A549 (cell line): ENCODE measurements around the gene ANKRD6. TPM values are rescaled to one million over a fixed set of nuclear protein-coding genes. Genes with fewer than 3 reads are reported as not detected.
A peak's percentile ranks its signal among the peaks of the same experiment; 100 is the strongest.

ENCODE experiments used
- ATAC-seq, 2 experiments: fragments of 200-7000 bp in 1 of 2; fragments of >200 bp in 1 of 2; cut with Nextera tagmentation in 1 of 2; cut with Tn5 transposase in 1 of 2; 3 replicates each; pipeline versions ENCODE4 v1.8.0 to v1.9.1; 2018 to 2020; ENCODE audit warnings: mild to moderate bottlenecking in 1 of 2, moderate library complexity in 1 of 2
- CTCF ChIA-PET: fragments of 300-600 bp; sonication (Branson Sonifier 250); formaldehyde crosslinking; extraction: SDS; loops from one replicate; lab custom pipeline; 2021; ENCODE audit warnings: antibody characterized with exemption, inconsistent platforms; lab: Yijun Ruan, JAX
- POLR2A ChIA-PET: fragments of 350-600 bp; formaldehyde crosslinking; extraction: SDS; loops from one replicate; lab custom pipeline; 2021; ENCODE audit warnings: antibody characterized with exemption, inconsistent platforms; lab: Yijun Ruan, JAX
- DNase-seq, 2 experiments: peaks; one replicate each; pipeline versions ENCODE4 v3.0.0 to v3.0.0-alpha.2; 2011 to 2016; ENCODE audit warnings: low read depth in 1 of 2, low spot score in 1 of 2
- FAIRE-seq: peaks from 2 replicates; lab custom pipeline; 2011; peaks lifted over from hg19 to GRCh38; lab: Jason Lieb, UNC
- H3K27ac ChIP-seq, 2 experiments: fragments of >200 bp; sonication (Bioruptor Twin); formaldehyde crosslinking; 3 replicates each; pipeline ENCODE4 v1.5.1; 2016 to 2017
- H3K4me1 ChIP-seq: fragments of >200 bp; sonication (Bioruptor Twin); formaldehyde crosslinking; 3 replicates; pipeline ENCODE4 v1.6.1; 2016
- H3K4me2 ChIP-seq: fragments of >200 bp; sonication (Bioruptor Twin); formaldehyde crosslinking; 3 replicates; pipeline ENCODE4 v1.6.1; 2016
- H3K4me3 ChIP-seq: fragments of >200 bp; sonication (Bioruptor Twin); formaldehyde crosslinking; 3 replicates; pipeline ENCODE4 v1.5.1; 2016
- H3K9me3 ChIP-seq: fragments of >200 bp; sonication (Bioruptor Twin); formaldehyde crosslinking; 3 replicates; pipeline ENCODE4 v1.6.1; 2016
- ATOH8 ChIP-seq: fragments of 250-450 bp; sonication (Bioruptor Pico); IDR thresholded peaks from 2 replicates; pipeline ENCODE4 v1.5.0; 2020; ENCODE audit warnings: low read depth, mild to moderate bottlenecking, moderate library complexity
- BCL3 ChIP-seq: fragments of >200 bp; sonication (Bioruptor Twin); formaldehyde crosslinking; IDR thresholded peaks from 3 replicates; pipeline ENCODE4 v1.6.1; 2016
- BHLHE40 ChIP-seq: IDR thresholded peaks from 2 replicates; pipeline ENCODE4 v1.6.1; 2012; ENCODE audit warnings: low read depth, low read length, inconsistent platforms
- CHD2 ChIP-seq: fragments of 150-350 bp; IDR thresholded peaks from 2 replicates; pipeline ENCODE4 v1.6.1; 2014; ENCODE audit warnings: low read length; ENCODE audit not compliant: partially characterized antibody
- E2F6 ChIP-seq: IDR thresholded peaks from 2 replicates; pipeline ENCODE4 v1.6.1; 2012; ENCODE audit warnings: low read depth, borderline replicate concordance
- EHF ChIP-seq: fragments of 250-450 bp; sonication (Bioruptor Pico); IDR thresholded peaks from 2 replicates; pipeline ENCODE4 v1.5.0; 2020; ENCODE audit warnings: mild to moderate bottlenecking
- EHMT2 ChIP-seq: fragments of 200-600 bp; sonication (generic); IDR thresholded peaks from 2 replicates; pipeline ENCODE4 v1.6.1; 2016; ENCODE audit warnings: antibody characterized with exemption, low read depth, mild to moderate bottlenecking, moderate library complexity
- ELK1 ChIP-seq: fragments of 150-350 bp; IDR thresholded peaks from 2 replicates; pipeline ENCODE4 v1.6.1; 2014; ENCODE audit warnings: low read depth, mild to moderate bottlenecking, low read length
- EP300 ChIP-seq, 2 experiments: fragments of >200 bp; sonication (Bioruptor Twin); formaldehyde crosslinking; IDR thresholded peaks; 2 replicates in 1 of 2; 3 replicates in 1 of 2; pipeline ENCODE4 v1.6.1; 2016 to 2017
- FOXS1 ChIP-seq: fragments of 250-450 bp; sonication (Bioruptor Pico); IDR thresholded peaks from 2 replicates; pipeline ENCODE4 v1.5.0; 2020; ENCODE audit warnings: mild to moderate bottlenecking, moderate library complexity
- GATA3 ChIP-seq: IDR thresholded peaks from 2 replicates; pipeline ENCODE4 v1.6.1; 2012; ENCODE audit warnings: borderline replicate concordance
- HES2 ChIP-seq: fragments of >200 bp; sonication (Bioruptor Twin); formaldehyde crosslinking; IDR thresholded peaks from 2 replicates; pipeline ENCODE4 v1.6.1; 2016
- HMGXB4 ChIP-seq: fragments of 250-450 bp; sonication (Bioruptor Pico); IDR thresholded peaks from 2 replicates; pipeline ENCODE4 v1.5.0; 2021; ENCODE audit warnings: mild to moderate bottlenecking, moderate library complexity, borderline replicate concordance
- HOXB5 ChIP-seq: fragments of 250-450 bp; sonication (Bioruptor Pico); IDR thresholded peaks from 2 replicates; pipeline ENCODE4 v1.5.0; 2020; ENCODE audit warnings: mild to moderate bottlenecking, moderate library complexity
- JUN ChIP-seq, 2 experiments: fragments of >200 bp; sonication (Bioruptor Twin); formaldehyde crosslinking; IDR thresholded peaks; 2 replicates in 1 of 2; 3 replicates in 1 of 2; pipeline ENCODE4 v1.6.1; 2016 to 2017
- MAFK ChIP-seq: fragments of 450-650 bp; IDR thresholded peaks from 2 replicates; pipeline ENCODE4 v1.6.1; 2014; ENCODE audit not compliant: partially characterized antibody
- POLR2AphosphoS2 ChIP-seq: conservative IDR thresholded peaks from 2 replicates; pipeline ENCODE4 v1.6.1; 2012; ENCODE audit warnings: low read length, improper control_type of control experiment, inconsistent platforms
- RAD21 ChIP-seq, 2 experiments: fragments of >200 bp in 1 of 2; sonication (Bioruptor Twin) in 1 of 2; formaldehyde crosslinking in 1 of 2; IDR thresholded peaks in 1 of 2; conservative IDR thresholded peaks in 1 of 2; 2 replicates in 1 of 2; 3 replicates in 1 of 2; pipeline ENCODE4 v1.6.1; 2012 to 2018; ENCODE audit warnings: inconsistent platforms in 1 of 2
- RNF2 ChIP-seq: fragments of 200-600 bp; sonication (generic); IDR thresholded peaks from 2 replicates; pipeline ENCODE4 v1.6.1; 2016; ENCODE audit warnings: low read depth, mild to moderate bottlenecking, antibody characterized with exemption, moderate library complexity, borderline replicate concordance
- TFCP2L1 ChIP-seq: fragments of 250-450 bp; sonication (Bioruptor Pico); IDR thresholded peaks from 2 replicates; pipeline ENCODE4 v1.5.0; 2021; ENCODE audit warnings: mild to moderate bottlenecking
- USF2 ChIP-seq: fragments of 450-650 bp; IDR thresholded peaks from 2 replicates; pipeline ENCODE4 v1.6.1; 2014; ENCODE audit warnings: antibody characterized with exemption
- WGBS: methylation state at CpG from one replicate; pipeline ENCODE4 v1.1.6; 2017; ENCODE audit errors: missing lambda C conversion rate; 5-methylcytosine and 5-hydroxymethylcytosine counted together
- polyA plus RNA-seq, 4 experiments: library from polyadenylated mRNA; depleted of rRNA in 3 of 4; stranded (reverse); fragments of >200 nt; fragmentation: RNase III in 1 of 4; extraction: RNeasy Plus Mini Kit Qiagen cat#74134 plus additional on column Dnase treatment in 1 of 4; gene quantifications; 2 replicates in 3 of 4; 3 replicates in 1 of 4; pipeline ENCODE4 v1.2.3, GENCODE V29; 2011 to 2017

Gene ANKRD6
- polyA plus RNA-seq, 2 of the 4 experiments (the other 2 are of a cell fraction), result 2.2 to 3.6 TPM

- no peak overlapping the region for H3K4me3 ChIP-seq
- DNase-seq (no peak), ATAC-seq (no peak), FAIRE-seq (no peak)
- 81% methylated on average over 2 of the region's 2 CpGs for WGBS
- H3K27ac ChIP-seq, result no peak overlapping the region
- no peaks in the 10 kb centered on the region for H3K4me1 ChIP-seq
- TF ChIP-seq JUN (IDR thresholded peaks at IDR 0.05) (no peak), BCL3 (no peak), RNF2 (no peak), EHF (CRISPR knock-in tag) (no peak), E2F6 (no peak), ELK1 (no peak), USF2 (no peak), POLR2AphosphoS2 (no peak), CHD2 (no peak), HES2 (no peak), FOXS1 (CRISPR knock-in tag) (no peak), ATOH8 (no peak), TFCP2L1 (CRISPR knock-in tag) (no peak), EHMT2 (no peak), RAD21 (conservative IDR thresholded peaks at IDR 0.05 in 1 of 2, IDR thresholded peaks at IDR 0.05 in 1 of 2) (no peak), GATA3 (no peak), HOXB5 (CRISPR knock-in tag) (no peak), EP300 (IDR thresholded peaks at IDR 0.05) (no peak), BHLHE40 (no peak), MAFK (no peak)
- ChIA-PET CTCF (interaction anchor here (0.6 kb wide), 1 partner anchor 45 kb away, joined by 3 read pairs; no protein-coding TSS in a partner anchor), POLR2A (no interaction called here)
- H3K9me3 ChIP-seq, result no peaks in the 10 kb centered on the region
- H3K4me2 ChIP-seq, result no peak overlapping the region
These were observed 222.2 kb downstream of the ANKRD6 start for GRCh38 chr6:89655122-89655521.

GRCh38 chr6:89657445-89658158 lies 224.7 kb downstream of the ANKRD6 start:
- ChIA-PET CTCF (no interaction called here), POLR2A (no interaction called here)
- no peak for FAIRE-seq
- 88% methylated on average over 13 of the region's 13 CpGs for WGBS
- H3K9me3 ChIP-seq, result no peaks in the 10 kb centered on the region
- H3K27ac ChIP-seq, result no peak overlapping the region
- no peak overlapping the region for H3K4me3 ChIP-seq
- no peak for DNase-seq
- H3K4me1 ChIP-seq, result no peaks in the 10 kb centered on the region
- no peak for ATAC-seq
- H3K4me2 ChIP-seq, result no peak overlapping the region
- no peak for TF ChIP-seq HMGXB4 (CRISPR knock-in tag)
- TF ChIP-seq MAFK, result peak; percentile 67
